Liver (tissue), 9 donors: ENCODE measurements around the gene ZNF814. TPM values are rescaled to one million over a fixed set of nuclear protein-coding genes. Genes with fewer than 3 reads are reported as not detected.
A peak's percentile ranks its signal among the peaks of the same experiment; 100 is the strongest.
"Not testable (repeated sequence)": the region's sequence is repeated elsewhere in the genome, so short reads cannot be mapped to it uniquely, and the experiment has no call there.

Experiments
- DNase-seq: peaks from one replicate; pipeline ENCODE4 v3.0.0-alpha.2; 2017; ENCODE audit warnings: low spot score
- H3K27ac ChIP-seq, 2 donors: one replicate each; pipeline ENCODE4 v1.7.0; 2013; ENCODE audit warnings: inconsistent platforms in 2 of 2, low read length in 2 of 2, control low read depth in 1 of 2, low read depth in 1 of 2, mild to moderate bottlenecking in 1 of 2
- H3K27me3 ChIP-seq, 4 donors: one replicate each; pipeline versions ENCODE4 v1.6.1 to v1.7.0; 2013; ENCODE audit warnings: low read length in 3 of 4, inconsistent platforms in 1 of 4, mild to moderate bottlenecking in 1 of 4, moderate library complexity in 1 of 4; ENCODE audit not compliant: control insufficient read depth in 4 of 4, insufficient read depth in 4 of 4
- H3K36me3 ChIP-seq, 4 donors: one replicate each; pipeline versions ENCODE4 v1.6.1 to v1.7.0; 2013; ENCODE audit warnings: low read length in 3 of 4, mild to moderate bottlenecking in 3 of 4, low read depth in 1 of 4, moderate library complexity in 1 of 4; ENCODE audit not compliant: control insufficient read depth in 4 of 4, insufficient read depth in 3 of 4
- H3K4me1 ChIP-seq, 4 donors: one replicate each; pipeline versions ENCODE4 v1.6.1 to v1.7.0; 2013; ENCODE audit warnings: low read length in 3 of 4, mild to moderate bottlenecking in 3 of 4, moderate library complexity in 1 of 4; ENCODE audit not compliant: control insufficient read depth in 4 of 4, insufficient read depth in 4 of 4
- H3K4me3 ChIP-seq, 3 donors: one replicate each; pipeline versions ENCODE4 v1.6.1 to v1.7.0; 2013; ENCODE audit warnings: low read length in 3 of 3, control low read depth in 1 of 3, low read depth in 1 of 3, mild to moderate bottlenecking in 1 of 3
- H3K9ac ChIP-seq, 2 donors: one replicate each; pipeline ENCODE4 v1.7.0; 2013; ENCODE audit warnings: low read length in 2 of 2, mild to moderate bottlenecking in 2 of 2, moderate library complexity in 2 of 2, control low read depth in 1 of 2, low read depth in 1 of 2
- H3K9me3 ChIP-seq, 4 donors: one replicate each; pipeline versions ENCODE4 v1.6.1 to v1.7.0; 2013; ENCODE audit warnings: low read length in 3 of 4; ENCODE audit not compliant: control insufficient read depth in 4 of 4
- EGR1 ChIP-seq, 2 donors: IDR thresholded peaks; 2 replicates each; pipeline ENCODE4 v1.6.1; 2016 to 2018; ENCODE audit warnings: antibody characterized with exemption in 2 of 2, low read depth in 2 of 2
- FOXA1 ChIP-seq: IDR thresholded peaks from 2 replicates; pipeline ENCODE4 v1.6.1; 2016; ENCODE audit warnings: antibody characterized with exemption
- FOXA2 ChIP-seq: IDR thresholded peaks from 2 replicates; pipeline ENCODE4 v1.6.1; 2016; ENCODE audit warnings: antibody characterized with exemption
- GABPA ChIP-seq, 2 donors: IDR thresholded peaks in 1 of 2; conservative IDR thresholded peaks in 1 of 2; 2 replicates each; pipeline ENCODE4 v1.6.1; 2016; ENCODE audit warnings: antibody characterized with exemption in 2 of 2, mild to moderate bottlenecking in 1 of 2, moderate library complexity in 1 of 2
- HNF4A ChIP-seq, 2 donors: conservative IDR thresholded peaks; 2 replicates each; pipeline ENCODE4 v1.6.1; 2016; ENCODE audit warnings: antibody characterized with exemption in 2 of 2, mild to moderate bottlenecking in 2 of 2
- HNF4G ChIP-seq: IDR thresholded peaks from 2 replicates; pipeline ENCODE4 v1.6.1; 2016; ENCODE audit warnings: antibody characterized with exemption
- JUND ChIP-seq, 2 donors: IDR thresholded peaks; 2 replicates each; pipeline ENCODE4 v1.6.1; 2016; ENCODE audit warnings: antibody characterized with exemption in 2 of 2
- NR2F2 ChIP-seq: IDR thresholded peaks from 2 replicates; pipeline ENCODE4 v1.6.1; 2016; ENCODE audit warnings: antibody characterized with exemption
- RAD21 ChIP-seq, 2 donors: IDR thresholded peaks; 2 replicates each; pipeline ENCODE4 v1.6.1; 2016; ENCODE audit warnings: antibody characterized with exemption in 2 of 2, mild to moderate bottlenecking in 2 of 2
- RXRA ChIP-seq, 2 donors: IDR thresholded peaks; 2 replicates each; pipeline ENCODE4 v1.6.1; 2017 to 2018; ENCODE audit warnings: antibody characterized with exemption in 2 of 2, mild to moderate bottlenecking in 1 of 2
- SP1 ChIP-seq: IDR thresholded peaks from 2 replicates; pipeline ENCODE4 v1.6.1; 2018; ENCODE audit warnings: antibody characterized with exemption, mild to moderate bottlenecking
- TAF1 ChIP-seq: conservative IDR thresholded peaks from 2 replicates; pipeline ENCODE4 v1.6.1; 2016; ENCODE audit warnings: antibody characterized with exemption, mild to moderate bottlenecking
- YY1 ChIP-seq: IDR thresholded peaks from 2 replicates; pipeline ENCODE4 v1.6.1; 2016; ENCODE audit warnings: antibody characterized with exemption, mild to moderate bottlenecking
- WGBS: extraction: QIAGEN DNeasy Blood & Tissue Kit; methylation state at CpG from one replicate; pipeline ENCODE4 v1.1.7; 2013; 5-methylcytosine and 5-hydroxymethylcytosine counted together
- polyA plus RNA-seq, 2 donors: library from polyadenylated mRNA; stranded (reverse) in 1 of 2; unstranded in 1 of 2; fragments of 200-250 nt in 1 of 2; fragments of >200 nt in 1 of 2; fragmentation: Nextera tagmentation in 1 of 2; extraction: Ambion mirVana in 1 of 2; gene quantifications; one replicate each; pipeline versions ENCODE4 v1.2.1 to v1.2.3, GENCODE V29; 2013 to 2015
- total RNA-seq, 2 donors: library from RNA; depleted of rRNA; stranded (reverse); fragments of >200 nt; gene quantifications; one replicate each; pipeline ENCODE4 v1.2.3, GENCODE V29; 2014
- TF ChIP-seq, protein P1 (sequence below): IDR thresholded peaks from 2 replicates; pipeline ENCODE4 v1.6.1; 2016; ENCODE audit warnings: antibody characterized with exemption, mild to moderate bottlenecking
- TF ChIP-seq, protein P2 (sequence below): fragments of 150-350 bp; IDR thresholded peaks from 2 replicates; pipeline ENCODE4 v1.5.1; 2017; ENCODE audit warnings: improper control_type of control experiment, low read depth, low read length; ENCODE audit not compliant: missing input control
- TF ChIP-seq, protein P3 (sequence below): IDR thresholded peaks from 2 replicates; pipeline ENCODE4 v1.6.1; 2016; ENCODE audit warnings: antibody characterized with exemption
- TF ChIP-seq, protein P4 (sequence below): IDR thresholded peaks from 2 replicates; pipeline ENCODE4 v1.6.1; 2016; ENCODE audit warnings: antibody characterized with exemption
- TF ChIP-seq, protein P5 (sequence below): IDR thresholded peaks from 2 replicates; pipeline ENCODE4 v1.6.1; 2016; ENCODE audit warnings: antibody characterized with exemption
- donor health status: healthy.
- donor health status: healthy.
- donor health status: healthy.
- donor health status: healthy.
- donor health status: healthy.

ZNF814 gene
- total and polyA plus RNA-seq, 4 donors, result 6.9 to 13.8 (median 8.2) TPM

DNA sequence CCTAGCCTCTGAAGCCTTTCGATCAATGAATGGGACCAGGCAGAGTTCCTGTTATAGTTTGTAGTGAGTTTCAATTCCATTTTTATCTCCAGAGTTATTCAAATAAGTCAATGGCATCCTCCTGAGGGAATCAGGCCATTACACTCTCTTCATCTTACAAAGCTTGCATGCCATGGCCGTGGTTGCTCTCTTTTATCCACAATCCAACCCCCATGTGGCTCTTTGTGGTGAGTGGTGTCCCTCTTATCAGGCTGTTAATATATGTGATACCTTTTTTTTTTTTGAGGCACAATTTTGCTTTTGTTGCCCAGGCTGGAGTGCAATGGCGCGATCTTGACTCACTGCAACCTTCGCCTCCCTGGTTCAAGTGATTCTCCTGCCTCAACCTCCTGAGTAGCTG, 51.8 kb downstream of the ZNF814 start:
- WGBS, result 96% methylated on average over 5 of the region's 5 CpGs
- H3K27me3 ChIP-seq, H3K9me3 ChIP-seq, DNase-seq, H3K4me3 ChIP-seq, H3K4me1 ChIP-seq, H3K9ac ChIP-seq, H3K27ac ChIP-seq: not testable (repeated sequence)
- peaks cover 4 to 21% (median 8%) of the 10 kb centered on the region in 4 donors for H3K36me3 ChIP-seq

DNA sequence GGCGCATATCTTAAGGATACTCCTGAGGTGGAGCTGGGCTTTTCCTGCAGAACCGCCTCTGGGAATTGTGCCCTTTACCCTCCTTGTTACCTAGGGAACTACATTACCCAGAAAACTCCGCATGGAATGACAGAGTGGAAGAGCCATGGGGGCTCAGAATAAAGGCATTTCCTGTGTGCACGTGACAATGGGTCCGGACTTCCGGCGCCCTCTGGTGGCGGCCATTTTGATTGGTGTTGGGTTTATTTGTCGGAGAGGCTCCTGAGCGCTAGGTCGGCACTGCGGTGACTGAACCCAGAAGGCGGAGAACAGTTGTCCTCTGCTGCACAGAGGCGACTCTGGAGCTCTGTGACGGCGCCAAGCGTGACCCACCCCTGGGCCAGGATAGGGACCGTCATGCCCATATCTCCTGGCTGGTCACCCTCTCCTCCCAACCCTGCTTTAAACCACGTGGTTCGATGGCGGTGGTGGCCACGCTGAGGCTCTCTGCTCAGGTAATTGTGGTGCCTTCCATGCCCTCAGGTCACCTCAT, 58.7 kb downstream of the ZNF814 start, which contains the start of gene ZNF587B:
Gene ZNF587B, plus strand, starts transcription at position 229 of the 532 bp plus-strand sequence. Its CDS starts 230 bp downstream, at position 459.
- H3K4me3 ChIP-seq, result peak within 1 kb of the TSS in 2 of 3 donors; percentile 39 to 63
- peak; percentile 87 to 90 for TF ChIP-seq GABPA (IDR thresholded peaks at IDR 0.05 in 1 of 2, conservative IDR thresholded peaks at IDR 0.05 in 1 of 2)
- TF ChIP-seq TAF1, result no peak
- peak; percentile 38 for TF ChIP-seq SP1
- TF ChIP-seq FOXA1, result no peak
- peak; percentile 49 to 88 for TF ChIP-seq RXRA (IDR thresholded peaks at IDR 0.05)
- TF ChIP-seq, protein P1, sequence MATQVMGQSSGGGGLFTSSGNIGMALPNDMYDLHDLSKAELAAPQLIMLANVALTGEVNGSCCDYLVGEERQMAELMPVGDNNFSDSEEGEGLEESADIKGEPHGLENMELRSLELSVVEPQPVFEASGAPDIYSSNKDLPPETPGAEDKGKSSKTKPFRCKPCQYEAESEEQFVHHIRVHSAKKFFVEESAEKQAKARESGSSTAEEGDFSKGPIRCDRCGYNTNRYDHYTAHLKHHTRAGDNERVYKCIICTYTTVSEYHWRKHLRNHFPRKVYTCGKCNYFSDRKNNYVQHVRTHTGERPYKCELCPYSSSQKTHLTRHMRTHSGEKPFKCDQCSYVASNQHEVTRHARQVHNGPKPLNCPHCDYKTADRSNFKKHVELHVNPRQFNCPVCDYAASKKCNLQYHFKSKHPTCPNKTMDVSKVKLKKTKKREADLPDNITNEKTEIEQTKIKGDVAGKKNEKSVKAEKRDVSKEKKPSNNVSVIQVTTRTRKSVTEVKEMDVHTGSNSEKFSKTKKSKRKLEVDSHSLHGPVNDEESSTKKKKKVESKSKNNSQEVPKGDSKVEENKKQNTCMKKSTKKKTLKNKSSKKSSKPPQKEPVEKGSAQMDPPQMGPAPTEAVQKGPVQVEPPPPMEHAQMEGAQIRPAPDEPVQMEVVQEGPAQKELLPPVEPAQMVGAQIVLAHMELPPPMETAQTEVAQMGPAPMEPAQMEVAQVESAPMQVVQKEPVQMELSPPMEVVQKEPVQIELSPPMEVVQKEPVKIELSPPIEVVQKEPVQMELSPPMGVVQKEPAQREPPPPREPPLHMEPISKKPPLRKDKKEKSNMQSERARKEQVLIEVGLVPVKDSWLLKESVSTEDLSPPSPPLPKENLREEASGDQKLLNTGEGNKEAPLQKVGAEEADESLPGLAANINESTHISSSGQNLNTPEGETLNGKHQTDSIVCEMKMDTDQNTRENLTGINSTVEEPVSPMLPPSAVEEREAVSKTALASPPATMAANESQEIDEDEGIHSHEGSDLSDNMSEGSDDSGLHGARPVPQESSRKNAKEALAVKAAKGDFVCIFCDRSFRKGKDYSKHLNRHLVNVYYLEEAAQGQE, result no peak
- TF ChIP-seq NR2F2, result peak; percentile 76
- TF ChIP-seq, protein P2, sequence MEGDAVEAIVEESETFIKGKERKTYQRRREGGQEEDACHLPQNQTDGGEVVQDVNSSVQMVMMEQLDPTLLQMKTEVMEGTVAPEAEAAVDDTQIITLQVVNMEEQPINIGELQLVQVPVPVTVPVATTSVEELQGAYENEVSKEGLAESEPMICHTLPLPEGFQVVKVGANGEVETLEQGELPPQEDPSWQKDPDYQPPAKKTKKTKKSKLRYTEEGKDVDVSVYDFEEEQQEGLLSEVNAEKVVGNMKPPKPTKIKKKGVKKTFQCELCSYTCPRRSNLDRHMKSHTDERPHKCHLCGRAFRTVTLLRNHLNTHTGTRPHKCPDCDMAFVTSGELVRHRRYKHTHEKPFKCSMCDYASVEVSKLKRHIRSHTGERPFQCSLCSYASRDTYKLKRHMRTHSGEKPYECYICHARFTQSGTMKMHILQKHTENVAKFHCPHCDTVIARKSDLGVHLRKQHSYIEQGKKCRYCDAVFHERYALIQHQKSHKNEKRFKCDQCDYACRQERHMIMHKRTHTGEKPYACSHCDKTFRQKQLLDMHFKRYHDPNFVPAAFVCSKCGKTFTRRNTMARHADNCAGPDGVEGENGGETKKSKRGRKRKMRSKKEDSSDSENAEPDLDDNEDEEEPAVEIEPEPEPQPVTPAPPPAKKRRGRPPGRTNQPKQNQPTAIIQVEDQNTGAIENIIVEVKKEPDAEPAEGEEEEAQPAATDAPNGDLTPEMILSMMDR, result peak; percentile 30
- TF ChIP-seq JUND (IDR thresholded peaks at IDR 0.05), result peak in 1 of 2 donors; percentile 15
- peak; percentile 48 to 58 for TF ChIP-seq RAD21 (IDR thresholded peaks at IDR 0.05)
- TF ChIP-seq, protein P3, sequence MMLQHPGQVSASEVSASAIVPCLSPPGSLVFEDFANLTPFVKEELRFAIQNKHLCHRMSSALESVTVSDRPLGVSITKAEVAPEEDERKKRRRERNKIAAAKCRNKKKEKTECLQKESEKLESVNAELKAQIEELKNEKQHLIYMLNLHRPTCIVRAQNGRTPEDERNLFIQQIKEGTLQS, result no peak
- TF ChIP-seq EGR1 (IDR thresholded peaks at IDR 0.05; ENCODE audit: low read depth in 2 of 2), result no peak
- peak in 1 of 2 donors; percentile 31 for TF ChIP-seq HNF4A (conservative IDR thresholded peaks at IDR 0.05)
- TF ChIP-seq, protein P4, sequence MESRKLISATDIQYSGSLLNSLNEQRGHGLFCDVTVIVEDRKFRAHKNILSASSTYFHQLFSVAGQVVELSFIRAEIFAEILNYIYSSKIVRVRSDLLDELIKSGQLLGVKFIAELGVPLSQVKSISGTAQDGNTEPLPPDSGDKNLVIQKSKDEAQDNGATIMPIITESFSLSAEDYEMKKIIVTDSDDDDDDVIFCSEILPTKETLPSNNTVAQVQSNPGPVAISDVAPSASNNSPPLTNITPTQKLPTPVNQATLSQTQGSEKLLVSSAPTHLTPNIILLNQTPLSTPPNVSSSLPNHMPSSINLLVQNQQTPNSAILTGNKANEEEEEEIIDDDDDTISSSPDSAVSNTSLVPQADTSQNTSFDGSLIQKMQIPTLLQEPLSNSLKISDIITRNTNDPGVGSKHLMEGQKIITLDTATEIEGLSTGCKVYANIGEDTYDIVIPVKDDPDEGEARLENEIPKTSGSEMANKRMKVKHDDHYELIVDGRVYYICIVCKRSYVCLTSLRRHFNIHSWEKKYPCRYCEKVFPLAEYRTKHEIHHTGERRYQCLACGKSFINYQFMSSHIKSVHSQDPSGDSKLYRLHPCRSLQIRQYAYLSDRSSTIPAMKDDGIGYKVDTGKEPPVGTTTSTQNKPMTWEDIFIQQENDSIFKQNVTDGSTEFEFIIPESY, result no peak
- no peak for TF ChIP-seq HNF4G
- TF ChIP-seq FOXA2, result no peak
- TF ChIP-seq YY1, result peak; percentile 98
- TF ChIP-seq, protein P5, sequence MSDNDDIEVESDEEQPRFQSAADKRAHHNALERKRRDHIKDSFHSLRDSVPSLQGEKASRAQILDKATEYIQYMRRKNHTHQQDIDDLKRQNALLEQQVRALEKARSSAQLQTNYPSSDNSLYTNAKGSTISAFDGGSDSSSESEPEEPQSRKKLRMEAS, result no peak
- peaks cover 0 to 3% (median 1%) of the 10 kb centered on the region in 4 donors for H3K4me1 ChIP-seq
- DNase-seq, result peak; percentile 82
- no peaks in the 10 kb centered on the region for H3K36me3 ChIP-seq
- WGBS, result 36% methylated on average over 22 of the region's 22 CpGs
- no peaks in the 10 kb centered on the region for H3K27me3 ChIP-seq
- no peaks in the 10 kb centered on the region for H3K9me3 ChIP-seq
- H3K27ac ChIP-seq, result peak within 1 kb of the TSS; percentile 40 to 79
- H3K9ac ChIP-seq, result peak within 1 kb of the TSS in 1 of 2 donors; percentile 22
